ENCODE measurements around the gene GLDN.

- TF ChIP-seq MXI1 (IDR thresholded peaks at IDR 0.05; ENCODE audit: low read depth, low read length), result no peak
- no peak for TF ChIP-seq POLR2A (IDR thresholded peaks at IDR 0.05; ENCODE audit: low read depth, low read length)
- TF ChIP-seq ZNF24 (IDR thresholded peaks at IDR 0.05), result no peak
- no peak for TF ChIP-seq YY1 (IDR thresholded peaks at IDR 0.05; ENCODE audit: low read depth, low read length)
- TF ChIP-seq ATF2 (IDR thresholded peaks at IDR 0.05; ENCODE audit: low read length), result no peak
- no peak for TF ChIP-seq SMAD5 (IDR thresholded peaks at IDR 0.05; ENCODE audit: low read depth)
- no peak for TF ChIP-seq MAX (IDR thresholded peaks at IDR 0.05; ENCODE audit: low read depth, low read length)
- TF ChIP-seq ZNF274 (IDR thresholded peaks at IDR 0.05; ENCODE audit: insufficient read depth, insufficient read length), result no peak
- no peak for TF ChIP-seq CTCF (IDR thresholded peaks at IDR 0.05 in 2 of 3, conservative IDR thresholded peaks at IDR 0.05 in 1 of 3; ENCODE audit: control insufficient read depth in 2 of 3, extremely low read depth in 1 of 3, insufficient read depth in 1 of 3, low read depth in 3 of 3, low read length in 3 of 3)
- TF ChIP-seq EZH2 (IDR thresholded peaks at IDR 0.05; ENCODE audit: borderline replicate concordance, control insufficient read depth, low read depth, low read length), result no peak
- no peak for TF ChIP-seq NFYB (IDR thresholded peaks at IDR 0.05; ENCODE audit: insufficient read depth, low read depth, low read length)
- no peak for TF ChIP-seq ZBTB40 (IDR thresholded peaks at IDR 0.05; ENCODE audit: borderline replicate concordance)
- no peak for TF ChIP-seq GABPA (IDR thresholded peaks at IDR 0.05; ENCODE audit: low read depth)
- TF ChIP-seq SP1 (IDR thresholded peaks at IDR 0.05; ENCODE audit: low read depth, low read length), result no peak
Measured at GRCh38 chr15:51303462-51303980, 37.9 kb upstream of the GLDN start.
